ENCODE measurements around the gene SUN2. TPM values are rescaled to one million over a fixed set of nuclear protein-coding genes. Genes with fewer than 3 reads are reported as not detected.

The SUN2 gene
- total and polyA plus RNA-seq, 9 of the 15 experiments (the other 6 are each of a cell fraction or from before 2014, with no cell fraction given): 0.11 to 42.6 (median 16.7) TPM

GRCh38 chr22:38729946-38730345, 25.9 kb downstream of the SUN2 start (continued):
- TF ChIP-seq ZNF609 (CRISPR knock-in tag; IDR thresholded peaks at IDR 0.05; ENCODE audit: borderline replicate concordance): no peak
- TF ChIP-seq NCOA6 (IDR thresholded peaks at IDR 0.05): no peak
- TF ChIP-seq HDAC3 (IDR thresholded peaks at IDR 0.05; ENCODE audit: borderline replicate concordance, partially characterized antibody): no peak
- TF ChIP-seq ZNF561 (CRISPR knock-in tag; conservative IDR thresholded peaks at IDR 0.05): no peak
- no peak for TF ChIP-seq ZNF398 (CRISPR knock-in tag; IDR thresholded peaks at IDR 0.05)
- TF ChIP-seq POLR2A (conservative IDR thresholded peaks at IDR 0.05): no peak
- TF ChIP-seq POU5F1 (IDR thresholded peaks at IDR 0.05; ENCODE audit: borderline replicate concordance, low read depth, low read length, partially characterized antibody): no peak
- TF ChIP-seq, protein P1, sequence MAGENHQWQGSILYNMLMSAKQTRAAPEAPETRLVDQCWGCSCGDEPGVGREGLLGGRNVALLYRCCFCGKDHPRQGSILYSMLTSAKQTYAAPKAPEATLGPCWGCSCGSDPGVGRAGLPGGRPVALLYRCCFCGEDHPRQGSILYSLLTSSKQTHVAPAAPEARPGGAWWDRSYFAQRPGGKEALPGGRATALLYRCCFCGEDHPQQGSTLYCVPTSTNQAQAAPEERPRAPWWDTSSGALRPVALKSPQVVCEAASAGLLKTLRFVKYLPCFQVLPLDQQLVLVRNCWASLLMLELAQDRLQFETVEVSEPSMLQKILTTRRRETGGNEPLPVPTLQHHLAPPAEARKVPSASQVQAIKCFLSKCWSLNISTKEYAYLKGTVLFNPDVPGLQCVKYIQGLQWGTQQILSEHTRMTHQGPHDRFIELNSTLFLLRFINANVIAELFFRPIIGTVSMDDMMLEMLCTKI (IDR thresholded peaks at IDR 0.05; ENCODE audit: partially characterized antibody): no peak
- TF ChIP-seq, protein P2, sequence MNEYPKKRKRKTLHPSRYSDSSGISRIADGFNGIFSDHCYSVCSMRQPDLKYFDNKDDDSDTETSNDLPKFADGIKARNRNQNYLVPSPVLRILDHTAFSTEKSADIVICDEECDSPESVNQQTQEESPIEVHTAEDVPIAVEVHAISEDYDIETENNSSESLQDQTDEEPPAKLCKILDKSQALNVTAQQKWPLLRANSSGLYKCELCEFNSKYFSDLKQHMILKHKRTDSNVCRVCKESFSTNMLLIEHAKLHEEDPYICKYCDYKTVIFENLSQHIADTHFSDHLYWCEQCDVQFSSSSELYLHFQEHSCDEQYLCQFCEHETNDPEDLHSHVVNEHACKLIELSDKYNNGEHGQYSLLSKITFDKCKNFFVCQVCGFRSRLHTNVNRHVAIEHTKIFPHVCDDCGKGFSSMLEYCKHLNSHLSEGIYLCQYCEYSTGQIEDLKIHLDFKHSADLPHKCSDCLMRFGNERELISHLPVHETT (CRISPR knock-in tag; conservative IDR thresholded peaks at IDR 0.05 in 1 of 2, IDR thresholded peaks at IDR 0.05 in 1 of 2): no peak
- TF ChIP-seq SRSF7 (optimal IDR thresholded peaks at IDR 0.05; ENCODE audit: low read depth, low read length): no peak
- TF ChIP-seq U2AF1 (optimal IDR thresholded peaks at IDR 0.05; ENCODE audit: low read depth, low read length): no peak
